GM19324 (cell line): ENCODE measurements around the gene SATB2.
A peak's percentile ranks its signal among the peaks of the same experiment; 100 is the strongest.

Source experiments
- ATAC-seq: cut with Tn5 transposase; IDR thresholded peaks from one replicate; pipeline ENCODE4 v1.9.1; 2021; ENCODE audit warnings: mild to moderate bottlenecking, moderate library complexity; ENCODE audit not compliant: unreplicated experiment, low FRiP score

The SATB2 gene

GRCh38 chr2:199457147-199458008 lies at the start of gene SATB2:
Gene SATB2, minus strand, starts transcription at chr2:199457939. Its CDS starts 1,902 bp downstream, at chr2:199456037.
- ATAC-seq, result no peak

DNA sequence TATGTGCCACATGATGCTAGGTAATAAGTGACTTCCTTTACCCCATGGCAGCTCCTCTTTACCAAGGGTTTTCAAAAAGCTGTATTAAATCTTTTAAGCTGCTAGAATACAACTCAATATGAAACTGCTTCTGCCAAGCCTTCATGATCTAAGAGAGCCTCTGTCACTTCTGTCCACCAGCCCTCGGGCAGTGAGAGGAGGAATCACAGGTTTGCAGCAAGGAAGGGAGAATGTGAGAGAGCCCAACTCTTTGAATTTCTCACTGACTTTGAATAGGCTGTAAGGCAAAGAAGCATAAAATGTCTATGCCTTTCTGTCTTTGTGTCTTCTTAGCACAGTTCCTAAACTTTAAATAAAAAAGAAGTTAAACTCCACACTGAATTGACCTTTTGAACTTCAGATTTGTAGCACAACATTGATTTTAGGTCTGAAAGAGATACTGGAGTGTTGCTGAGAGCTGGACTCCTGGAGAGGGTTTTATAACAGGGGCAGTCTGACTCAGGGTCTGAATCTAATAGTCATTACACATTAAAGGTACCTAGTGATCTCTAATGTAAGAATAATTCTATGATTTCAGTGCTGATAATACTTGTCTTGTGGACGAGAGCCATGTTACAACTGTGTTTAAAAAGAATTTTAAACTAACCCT lies 48.1 kb upstream of the SATB2 start:
- no peak for ATAC-seq

DNA sequence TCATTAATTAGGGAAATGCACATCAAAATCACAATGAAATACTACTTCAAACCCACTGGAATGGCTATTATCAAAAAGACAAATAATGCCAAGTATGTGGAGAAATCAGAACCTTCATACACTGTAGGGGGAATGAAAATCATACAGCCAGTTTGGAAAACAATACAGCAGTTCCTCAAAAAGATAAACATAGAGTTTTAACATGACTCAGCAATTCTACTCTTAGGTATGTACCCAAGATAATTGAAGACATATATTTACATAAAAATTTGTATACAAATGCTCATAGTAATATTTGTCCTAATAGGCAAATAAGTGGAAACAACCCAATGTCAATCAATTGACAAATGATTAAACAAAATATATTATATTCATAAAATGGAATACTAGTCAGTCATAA lies 45.4 kb upstream of the SATB2 start:
- ATAC-seq, result no peak

- ATAC-seq, result no peak
Measured at GRCh38 chr2:199499005-199499404, 41.3 kb upstream of the SATB2 start.

DNA sequence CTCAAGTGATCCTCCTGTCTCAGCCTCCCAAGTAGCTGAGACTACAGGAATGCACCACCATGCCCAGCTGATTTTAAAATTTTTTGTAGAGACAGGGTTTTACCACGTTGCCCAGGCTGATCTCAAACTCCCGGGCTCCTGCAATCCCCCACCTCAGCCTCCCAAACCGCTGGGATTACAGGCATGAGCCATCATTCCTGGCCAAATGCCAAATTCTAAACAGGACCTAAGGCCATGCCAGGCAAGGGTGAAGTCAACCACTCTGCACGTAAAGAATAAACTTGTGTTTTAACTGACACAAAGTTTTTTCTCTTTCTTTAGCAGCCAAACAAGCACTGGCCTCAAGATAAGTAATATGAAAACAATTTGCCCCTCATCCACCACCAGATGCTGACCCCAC lies 37.4 kb upstream of the SATB2 start:
- ATAC-seq, result no peak

DNA sequence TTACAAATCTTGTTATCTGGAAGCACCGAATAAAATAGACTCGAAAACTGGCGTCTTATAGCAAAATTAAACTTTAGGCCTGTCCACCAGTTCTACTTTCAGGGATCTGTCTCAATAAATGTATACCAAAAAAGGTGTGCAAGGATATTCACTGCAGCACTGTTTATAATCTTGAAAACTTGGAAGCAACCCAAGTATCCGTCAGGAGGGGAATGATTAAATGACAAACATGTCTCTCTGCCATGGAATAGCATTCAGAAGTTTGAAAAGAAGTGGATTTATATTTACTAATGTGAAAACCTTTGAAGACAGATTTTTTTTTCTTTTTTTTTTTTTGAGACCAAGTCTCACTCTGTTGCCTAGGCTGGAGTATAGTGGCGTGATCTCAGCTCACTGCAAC lies 32.3 kb upstream of the SATB2 start:
- ATAC-seq, result no peak

- ATAC-seq, result peak; percentile 53
Measured at GRCh38 chr2:199488772-199489400, 31.1 kb upstream of the SATB2 start.

- ATAC-seq, result no peak
Measured at GRCh38 chr2:199485732-199486335, 28.1 kb upstream of the SATB2 start.

DNA sequence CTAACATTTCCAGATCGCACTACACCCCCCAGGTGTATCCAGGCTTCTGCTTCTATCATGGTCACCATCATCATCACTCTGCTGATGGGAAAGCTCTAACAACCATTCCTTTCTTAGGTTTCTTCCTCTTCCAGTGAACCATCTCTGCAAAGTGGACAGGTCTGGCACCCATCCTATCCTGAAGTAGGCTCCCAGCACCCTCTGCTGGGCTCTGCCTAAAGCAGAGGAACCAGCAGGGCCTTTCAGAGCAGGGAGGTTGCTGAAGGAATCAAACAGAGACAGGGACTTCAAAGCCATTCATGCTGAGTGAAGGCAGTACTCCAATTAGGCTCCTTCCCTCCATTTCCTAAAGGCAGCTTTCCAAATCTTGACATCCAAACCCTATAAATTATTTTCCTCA lies 27.2 kb upstream of the SATB2 start:
- no peak for ATAC-seq

DNA sequence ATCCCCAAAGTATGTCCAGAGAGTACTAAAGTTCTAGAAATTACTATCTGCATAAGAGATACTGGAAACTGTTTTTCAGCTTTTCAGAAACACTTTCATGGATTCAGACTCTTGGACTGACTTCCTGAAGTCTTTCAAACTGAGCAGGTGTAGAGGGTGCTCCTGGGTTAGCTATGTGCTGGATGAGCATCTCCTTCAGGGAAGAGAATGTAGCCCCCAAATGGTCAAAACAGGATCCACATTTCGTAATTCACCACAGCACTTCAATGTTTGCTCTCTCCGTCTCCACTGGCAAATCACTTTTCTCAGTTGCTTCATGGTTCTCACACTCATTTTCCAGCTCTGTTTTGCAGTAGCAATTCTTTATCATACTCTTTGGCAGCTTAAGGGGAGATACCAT lies 23.2 kb upstream of the SATB2 start:
- ATAC-seq, result no peak

- ATAC-seq, result no peak
Measured at GRCh38 chr2:199477277-199477834, 19.6 kb upstream of the SATB2 start.

DNA sequence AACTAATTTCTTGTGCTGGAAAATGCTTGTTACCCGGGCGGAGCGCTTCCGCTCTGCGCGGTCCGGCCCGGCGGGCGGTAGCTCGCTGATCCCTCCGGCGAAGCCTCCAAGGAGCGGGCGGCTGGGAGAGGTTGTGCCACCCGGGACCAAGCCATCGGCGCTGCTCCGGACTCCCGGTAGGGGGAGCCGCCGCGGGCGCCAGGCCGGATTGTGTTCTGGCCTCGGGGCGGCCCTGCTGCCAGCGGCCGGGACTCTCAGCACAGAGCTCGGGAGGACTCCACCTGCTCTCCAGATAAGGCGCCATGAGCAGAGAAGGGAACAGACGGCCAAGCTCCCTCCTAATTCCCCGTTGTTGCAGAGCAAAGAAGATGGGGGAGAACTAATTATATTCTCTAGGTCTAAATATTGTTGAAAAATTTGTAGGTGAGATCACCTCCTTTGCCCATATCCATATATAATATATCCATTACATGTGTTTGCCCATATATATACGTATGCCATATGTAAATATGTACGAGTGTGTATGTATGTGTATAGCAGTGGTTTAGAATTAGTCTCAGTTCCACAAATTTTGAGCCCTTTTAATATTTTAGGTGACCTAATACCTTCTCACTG lies 13.8 kb upstream of the SATB2 start:
- peak; percentile 77 for ATAC-seq

- ATAC-seq, result no peak
Measured at GRCh38 chr2:199470672-199471442, 13.1 kb upstream of the SATB2 start.

- no peak for ATAC-seq
Measured at GRCh38 chr2:199470361-199470671, 12.6 kb upstream of the SATB2 start.

GRCh38 chr2:199469514-199470360 lies 12.0 kb upstream of the SATB2 start:
- no peak for ATAC-seq

DNA sequence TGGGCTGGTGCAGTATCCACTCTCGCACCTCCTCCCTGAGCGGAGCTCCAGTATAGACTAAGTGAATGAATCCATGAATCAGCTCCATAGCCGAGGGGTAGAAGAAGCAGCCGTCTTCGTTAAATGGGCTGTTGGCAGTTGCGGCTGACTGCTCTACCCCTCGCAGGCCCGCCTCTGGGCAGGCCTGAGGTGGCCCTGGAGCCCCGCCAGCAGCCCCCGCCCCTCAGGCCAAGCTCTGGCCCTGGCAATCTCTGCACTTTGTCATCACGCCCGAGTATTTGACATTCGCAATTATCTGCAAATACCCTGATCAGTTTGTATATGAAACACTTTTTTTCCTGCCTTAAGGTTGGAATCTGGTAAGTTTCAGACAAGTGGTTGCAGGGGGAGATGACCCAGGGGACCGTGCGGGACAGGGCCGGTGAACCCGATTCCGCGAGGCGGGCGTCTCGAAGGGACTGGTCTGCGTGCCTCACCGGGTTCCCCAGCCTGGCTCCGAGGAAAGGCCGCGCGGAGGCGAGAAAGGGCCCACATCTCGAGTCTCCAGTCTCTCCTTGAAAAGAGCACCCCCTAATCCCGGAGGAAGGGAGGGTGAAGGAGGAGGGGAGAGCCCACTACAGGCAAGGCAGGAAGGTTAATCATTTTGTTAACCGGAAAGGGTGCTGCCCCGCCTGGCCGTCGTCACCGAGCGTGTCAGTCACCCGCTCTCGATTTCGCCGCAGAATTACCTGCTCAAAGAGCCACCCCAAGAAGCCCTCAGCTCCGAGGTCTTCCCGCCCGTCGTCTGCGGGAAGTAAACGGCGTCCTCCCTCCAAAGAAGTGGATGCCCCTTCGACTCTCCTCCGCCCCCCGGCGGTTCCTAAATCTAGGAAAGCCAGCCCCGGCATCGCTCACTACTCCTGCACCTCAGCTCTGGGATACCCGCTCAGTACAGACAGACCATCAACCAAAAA lies 11.1 kb upstream of the SATB2 start:
- no peak for ATAC-seq

DNA sequence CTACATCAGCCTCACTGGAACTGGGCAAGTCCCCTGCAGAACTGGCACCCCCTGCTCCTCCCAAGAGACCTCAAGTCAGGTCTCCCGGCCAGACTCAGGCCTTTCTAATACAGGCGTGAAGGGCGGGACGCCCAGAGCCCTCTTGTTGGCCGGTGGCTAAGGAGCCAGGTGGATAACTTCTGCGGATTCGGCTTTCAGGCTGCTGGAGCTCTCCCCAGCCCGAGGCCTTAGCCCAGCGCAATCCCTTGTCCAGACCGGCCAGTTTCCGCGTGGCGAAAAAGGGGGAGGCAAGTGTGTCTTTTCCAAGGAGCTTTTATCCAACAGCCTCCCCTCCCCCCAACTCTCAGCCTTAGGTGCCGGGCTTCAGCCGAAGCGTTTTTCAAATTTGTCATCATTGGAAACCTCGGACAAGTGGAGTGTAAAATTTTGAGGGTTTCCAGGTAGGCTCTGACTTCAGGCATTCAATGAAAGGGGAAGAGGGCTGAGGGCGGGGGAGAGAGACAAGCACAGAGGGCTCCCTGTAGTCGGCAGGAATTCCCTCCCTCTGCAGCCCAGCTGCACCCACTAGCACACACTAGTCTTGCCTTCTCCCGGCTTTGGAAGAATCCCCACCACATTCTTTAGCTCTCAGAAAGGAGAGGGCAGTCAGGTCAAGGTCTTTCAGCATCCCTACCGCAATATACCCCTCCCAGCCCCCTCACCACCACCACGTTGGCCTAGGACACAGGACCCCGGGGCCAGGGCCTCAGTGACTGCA lies 9.5 kb upstream of the SATB2 start:
- no peak for ATAC-seq
